Esophagus muscularis mucosa (tissue), 4 donors: ENCODE data around the gene DSCAM.

ENCODE experiments used
- CTCF ChIP-seq, 3 experiments: fragments of 200-600 bp in 2 of 3; fragments of 450-650 bp in 1 of 3; sonication (generic) in 2 of 3; IDR thresholded peaks; one replicate each; pipeline ENCODE4 v1.5.1; 2017 to 2019; ENCODE audit warnings: antibody characterized with exemption in 3 of 3, mild to moderate bottlenecking in 2 of 3, moderate library complexity in 1 of 3
- EP300 ChIP-seq: sonication (generic); formaldehyde crosslinking; IDR thresholded peaks from one replicate; pipeline ENCODE4 v1.6.1; 2017; ENCODE audit warnings: antibody characterized with exemption
- POLR2AphosphoS5 ChIP-seq, 2 donors: sonication (generic); formaldehyde crosslinking; IDR thresholded peaks; one replicate each; pipeline ENCODE4 v1.6.1; 2017; ENCODE audit warnings: antibody characterized with exemption in 2 of 2

GRCh38 chr21:40546647-40547046 lies 300.3 kb downstream of the DSCAM start:
- no peak for TF ChIP-seq CTCF (IDR thresholded peaks at IDR 0.05)
- no peak for TF ChIP-seq POLR2AphosphoS5 (IDR thresholded peaks at IDR 0.05)
- no peak for TF ChIP-seq EP300
